ENCODE data around the gene KDSR. TPM values are rescaled to one million over a fixed set of nuclear protein-coding genes. Genes with fewer than 3 reads are reported as not detected.

Gene KDSR
- total and polyA plus RNA-seq, 9 of the 15 experiments (the other 6 are each of a cell fraction or from before 2014, with no cell fraction given), result 4.0 to 24.7 (median 12.4) TPM

GRCh38 chr18:63282793-63283192 lies 84.2 kb downstream of the KDSR start (continued):
- no peak for TF ChIP-seq ZHX1 (conservative IDR thresholded peaks at IDR 0.05; ENCODE audit: low read length)

Other genes with a start within 250 kb of the KDSR start
- 0.50 and 0.65 TPM in 2 replicates for gene BCL2, start 47.4 kb downstream of the KDSR start, total RNA-seq (2014; rRNA removed)
- gene BCL2, start 47.4 kb downstream of the KDSR start, total RNA-seq (2014; rRNA removed; fragmentation: Illumina TruSeq; extraction: Trizol), result 0.80 and 0.91 TPM in 2 replicates
- gene BCL2, start 47.4 kb downstream of the KDSR start, total RNA-seq (2015; rRNA removed; fragmentation: Illumina TruSeq; extraction: Trizol), result 0.76 and 0.98 TPM in 2 replicates
- gene BCL2, start 47.4 kb downstream of the KDSR start, total RNA-seq (2021), result 1.1 and 1.2 TPM in 2 replicates
- 0.43 and 0.78 TPM in 2 replicates for gene BCL2, start 47.4 kb downstream of the KDSR start, polyA plus RNA-seq (2011; rRNA removed)
- 0.65 and 0.72 TPM in 2 replicates for gene BCL2, start 47.4 kb downstream of the KDSR start, polyA plus RNA-seq (2014; fragmentation: Illumina TruSeq; extraction: Trizol)
- under 1 TPM; 0.10 to 0.18 TPM for gene BCL2, start 47.4 kb downstream of the KDSR start, polyA plus RNA-seq (2014; fragmentation: Nextera tagmentation; extraction: Ambion mirVana)
- gene BCL2, start 47.4 kb downstream of the KDSR start, polyA plus RNA-seq (2014; rRNA removed), result 0.23 and 0.62 TPM in 2 replicates
- 7.3 and 8.6 TPM in 2 replicates for gene VPS4B, start 55.3 kb upstream of the KDSR start, total RNA-seq (2014; rRNA removed)
- gene VPS4B, start 55.3 kb upstream of the KDSR start, total RNA-seq (2014; rRNA removed; fragmentation: Illumina TruSeq; extraction: Trizol), result 12.7 and 13.8 TPM in 2 replicates
- gene VPS4B, start 55.3 kb upstream of the KDSR start, total RNA-seq (2015; rRNA removed; fragmentation: Illumina TruSeq; extraction: Trizol), result 14.9 and 16.4 TPM in 2 replicates
- 14.3 and 14.7 TPM in 2 replicates for gene VPS4B, start 55.3 kb upstream of the KDSR start, total RNA-seq (2021)
- 7.2 and 8.0 TPM in 2 replicates for gene VPS4B, start 55.3 kb upstream of the KDSR start, polyA plus RNA-seq (2011; rRNA removed)
- gene VPS4B, start 55.3 kb upstream of the KDSR start, polyA plus RNA-seq (2014; fragmentation: Illumina TruSeq; extraction: Trizol), result 8.8 and 10.1 TPM in 2 replicates
- gene VPS4B, start 55.3 kb upstream of the KDSR start, polyA plus RNA-seq (2014; fragmentation: Nextera tagmentation; extraction: Ambion mirVana), result 10 to 100 TPM; 10.4 to 10.8 TPM
- 7.6 and 10.0 TPM in 2 replicates for gene VPS4B, start 55.3 kb upstream of the KDSR start, polyA plus RNA-seq (2014; rRNA removed)
- gene SERPINB5, start 109.8 kb upstream of the KDSR start, total RNA-seq (2014; rRNA removed), result 0.05 and 0.08 TPM in 2 replicates
- gene SERPINB5, start 109.8 kb upstream of the KDSR start, total RNA-seq (2014; rRNA removed; fragmentation: Illumina TruSeq; extraction: Trizol), result 0.44 and 0.67 TPM in 2 replicates
- gene SERPINB5, start 109.8 kb upstream of the KDSR start, total RNA-seq (2015; rRNA removed; fragmentation: Illumina TruSeq; extraction: Trizol), result 0.30 and 0.33 TPM in 2 replicates
- gene SERPINB5, start 109.8 kb upstream of the KDSR start, total RNA-seq (2021), result 0.47 and 1.4 TPM in 2 replicates
- gene SERPINB5, start 109.8 kb upstream of the KDSR start, polyA plus RNA-seq (2011; rRNA removed), result 0.03 TPM in 1 of 2 replicates, not detected in the other
- gene SERPINB5, start 109.8 kb upstream of the KDSR start, polyA plus RNA-seq (2014; fragmentation: Illumina TruSeq; extraction: Trizol), result 0.54 and 0.72 TPM in 2 replicates
- 1 to 10 TPM in 1 of 2 experiments, under 1 TPM in 1; 0.83 to 1.0 TPM for gene SERPINB5, start 109.8 kb upstream of the KDSR start, polyA plus RNA-seq (2014; fragmentation: Nextera tagmentation; extraction: Ambion mirVana)
- 0.20 and 0.24 TPM in 2 replicates for gene SERPINB5, start 109.8 kb upstream of the KDSR start, polyA plus RNA-seq (2014; rRNA removed)
- gene SERPINB12, start 175.2 kb upstream of the KDSR start, total RNA-seq (2014; rRNA removed), result not detected in 2 replicates
- not detected in 2 replicates for gene SERPINB12, start 175.2 kb upstream of the KDSR start, total RNA-seq (2014; rRNA removed; fragmentation: Illumina TruSeq; extraction: Trizol)
- not detected in 2 replicates for gene SERPINB12, start 175.2 kb upstream of the KDSR start, total RNA-seq (2015; rRNA removed; fragmentation: Illumina TruSeq; extraction: Trizol)
- gene SERPINB12, start 175.2 kb upstream of the KDSR start, total RNA-seq (2021), result not detected in 2 replicates
- gene SERPINB12, start 175.2 kb upstream of the KDSR start, polyA plus RNA-seq (2011; rRNA removed), result not detected in 2 replicates
- gene SERPINB12, start 175.2 kb upstream of the KDSR start, polyA plus RNA-seq (2014; fragmentation: Illumina TruSeq; extraction: Trizol), result not detected in 2 replicates
- gene SERPINB12, start 175.2 kb upstream of the KDSR start, polyA plus RNA-seq (2014; fragmentation: Nextera tagmentation; extraction: Ambion mirVana), result not detected
- not detected in 2 replicates for gene SERPINB12, start 175.2 kb upstream of the KDSR start, polyA plus RNA-seq (2014; rRNA removed)
- not detected in 2 replicates for gene SERPINB13, start 220.1 kb upstream of the KDSR start, total RNA-seq (2014; rRNA removed)
- not detected in 2 replicates for gene SERPINB13, start 220.1 kb upstream of the KDSR start, total RNA-seq (2014; rRNA removed; fragmentation: Illumina TruSeq; extraction: Trizol)
- not detected in 2 replicates for gene SERPINB13, start 220.1 kb upstream of the KDSR start, total RNA-seq (2015; rRNA removed; fragmentation: Illumina TruSeq; extraction: Trizol)
- gene SERPINB13, start 220.1 kb upstream of the KDSR start, total RNA-seq (2021), result not detected in 2 replicates
- gene SERPINB13, start 220.1 kb upstream of the KDSR start, polyA plus RNA-seq (2011; rRNA removed), result not detected in 2 replicates
- gene SERPINB13, start 220.1 kb upstream of the KDSR start, polyA plus RNA-seq (2014; fragmentation: Illumina TruSeq; extraction: Trizol), result not detected in 2 replicates
- gene SERPINB13, start 220.1 kb upstream of the KDSR start, polyA plus RNA-seq (2014; fragmentation: Nextera tagmentation; extraction: Ambion mirVana), result not detected
- not detected in 2 replicates for gene SERPINB13, start 220.1 kb upstream of the KDSR start, polyA plus RNA-seq (2014; rRNA removed)